K562 (cell line): ENCODE data around the gene LIAS. TPM values are rescaled to one million over a fixed set of nuclear protein-coding genes. Genes with fewer than 3 reads are reported as not detected.

Experiments
- CCAR2 ChIP-seq: fragments of 200-400 bp; formaldehyde crosslinking; IDR thresholded peaks from 2 replicates; pipeline ENCODE4 v1.6.1; 2017; ENCODE audit warnings: mild to moderate bottlenecking, low read depth, low read length
- CEBPG ChIP-seq, 3 experiments: fragments of 200-800 bp in 1 of 3; sonication (Bioruptor generic) in 1 of 3; sonication (generic) in 1 of 3; formaldehyde crosslinking in 1 of 3; IDR thresholded peaks in 2 of 3; conservative IDR thresholded peaks in 1 of 3; 2 replicates each; pipeline versions ENCODE4 v1.6.1 to v1.8.0; 2016 to 2022; ENCODE audit warnings: missing compliant biosample characterization in 2 of 3, missing genetic modification characterization in 2 of 3, mild to moderate bottlenecking in 1 of 3, missing genetic modification reagents in 1 of 3
- HLTF ChIP-seq: fragments of 450-650 bp; IDR thresholded peaks from 2 replicates; pipeline ENCODE4 v1.6.1; 2016
- LEF1 ChIP-seq: fragments of 450-650 bp; IDR thresholded peaks from 2 replicates; pipeline ENCODE4 v1.6.1; 2016; ENCODE audit warnings: mild to moderate bottlenecking
- SMAD4 ChIP-seq: fragments of 250-450 bp; sonication (Bioruptor Pico); conservative IDR thresholded peaks from 2 replicates; pipeline ENCODE4 v1.8.0; 2021; ENCODE audit warnings: inconsistent platforms, mild to moderate bottlenecking, moderate library complexity
- ZNF354B ChIP-seq: fragments of 250-450 bp; sonication (Bioruptor Pico); IDR thresholded peaks from 2 replicates; pipeline ENCODE4 v1.4.0; 2020
- polyA plus RNA-seq, 8 experiments: library from polyadenylated mRNA; depleted of rRNA in 4 of 8; stranded (reverse) in 5 of 8; unstranded in 3 of 8; fragments of >200 nt; fragmentation: Nextera tagmentation in 2 of 8; fragmentation: Illumina TruSeq in 1 of 8; extraction: Ambion mirVana in 2 of 8; extraction: Trizol in 1 of 8; gene quantifications; 2 replicates each; pipeline versions ENCODE4 v1.2.1 to v1.2.3, GENCODE V29; 2011 to 2014; ENCODE audit warnings: inconsistent platforms in 1 of 8, missing spikeins in 1 of 8
- total RNA-seq, 7 experiments: library from RNA; depleted of rRNA in 6 of 7; stranded (reverse); fragments of >200 nt in 6 of 7; fragmentation: Illumina TruSeq in 2 of 7; extraction: Trizol in 2 of 7; gene quantifications; 2 replicates each; pipeline versions ENCODE4 v1.2.1 to v1.2.3, GENCODE V29; 2011 to 2021; ENCODE audit warnings: low replicate concordance in 1 of 7
- TF ChIP-seq, protein P1 (sequence below): sonication (generic); formaldehyde crosslinking; IDR thresholded peaks from 2 replicates; pipeline ENCODE4 v1.8.1; 2023; ENCODE audit warnings: mild to moderate bottlenecking, missing genetic modification reagents, moderate library complexity
- TF ChIP-seq, protein P2 (sequence below), 2 experiments: fragments of 200-800 bp in 1 of 2; sonication (Bioruptor generic) in 1 of 2; sonication (generic) in 1 of 2; formaldehyde crosslinking in 1 of 2; IDR thresholded peaks in 1 of 2; conservative IDR thresholded peaks in 1 of 2; 2 replicates each; pipeline versions ENCODE4 v1.5.0 to v1.6.1; 2016 to 2020; ENCODE audit warnings: missing compliant biosample characterization in 1 of 2, missing genetic modification characterization in 1 of 2, missing genetic modification reagents in 1 of 2
- TF ChIP-seq, protein P3 (sequence below), 3 experiments: fragments of 200-800 bp in 1 of 3; sonication (Bioruptor generic) in 1 of 3; sonication (generic) in 1 of 3; formaldehyde crosslinking in 1 of 3; IDR thresholded peaks; 2 replicates each; pipeline versions ENCODE4 v1.6.1 to v1.8.0; 2016 to 2022; ENCODE audit warnings: mild to moderate bottlenecking in 2 of 3, missing compliant biosample characterization in 2 of 3, missing genetic modification characterization in 2 of 3, missing genetic modification reagents in 1 of 3
- TF ChIP-seq, protein P4 (sequence below): fragments of 250-450 bp; sonication (Bioruptor Pico); IDR thresholded peaks from 2 replicates; pipeline ENCODE4 v1.6.1; 2021; ENCODE audit warnings: mild to moderate bottlenecking
- TF ChIP-seq, protein P5 (sequence below), 2 experiments: fragments of 450-650 bp in 1 of 2; sonication (generic) in 1 of 2; formaldehyde crosslinking in 1 of 2; IDR thresholded peaks; 2 replicates each; pipeline versions ENCODE4 v1.7.1 to v1.9.0; 2016 to 2022; ENCODE audit warnings: inconsistent platforms in 1 of 2, mild to moderate bottlenecking in 1 of 2, missing genetic modification reagents in 1 of 2

LIAS gene
- total and polyA plus RNA-seq, 9 of the 15 experiments (the other 6 are each of a cell fraction or from before 2014, with no cell fraction given), result 21.9 to 57.1 (median 42.1) TPM

DNA sequence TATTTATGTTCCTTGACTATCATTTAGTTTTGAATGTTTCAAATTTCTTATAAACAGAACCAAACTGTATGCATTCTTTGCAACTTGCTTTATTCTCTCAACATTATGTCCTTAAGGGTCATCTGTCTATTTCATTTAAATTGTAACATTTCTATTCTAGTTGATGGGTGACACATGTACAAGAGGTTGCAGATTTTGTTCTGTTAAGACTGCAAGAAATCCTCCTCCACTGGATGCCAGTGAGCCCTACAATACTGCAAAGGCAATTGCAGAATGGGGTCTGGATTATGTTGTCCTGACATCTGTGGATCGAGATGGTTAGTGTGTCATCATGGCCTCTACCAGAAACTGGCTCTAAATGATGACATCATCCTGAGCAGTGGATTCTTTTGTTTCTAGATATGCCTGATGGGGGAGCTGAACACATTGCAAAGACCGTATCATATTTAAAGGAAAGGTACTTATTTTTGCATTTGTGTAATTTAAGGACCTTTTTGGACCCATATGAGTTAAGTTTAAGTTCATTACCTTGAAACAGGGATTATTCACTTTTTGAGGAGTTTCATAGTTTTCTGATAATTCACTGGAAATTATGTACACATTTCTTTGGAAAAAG, 6.1 kb downstream of the LIAS start (continued):
- TF ChIP-seq, protein P1, sequence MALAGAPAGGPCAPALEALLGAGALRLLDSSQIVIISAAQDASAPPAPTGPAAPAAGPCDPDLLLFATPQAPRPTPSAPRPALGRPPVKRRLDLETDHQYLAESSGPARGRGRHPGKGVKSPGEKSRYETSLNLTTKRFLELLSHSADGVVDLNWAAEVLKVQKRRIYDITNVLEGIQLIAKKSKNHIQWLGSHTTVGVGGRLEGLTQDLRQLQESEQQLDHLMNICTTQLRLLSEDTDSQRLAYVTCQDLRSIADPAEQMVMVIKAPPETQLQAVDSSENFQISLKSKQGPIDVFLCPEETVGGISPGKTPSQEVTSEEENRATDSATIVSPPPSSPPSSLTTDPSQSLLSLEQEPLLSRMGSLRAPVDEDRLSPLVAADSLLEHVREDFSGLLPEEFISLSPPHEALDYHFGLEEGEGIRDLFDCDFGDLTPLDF (CRISPR knock-in tag), result no peak
- TF ChIP-seq, protein P2, sequence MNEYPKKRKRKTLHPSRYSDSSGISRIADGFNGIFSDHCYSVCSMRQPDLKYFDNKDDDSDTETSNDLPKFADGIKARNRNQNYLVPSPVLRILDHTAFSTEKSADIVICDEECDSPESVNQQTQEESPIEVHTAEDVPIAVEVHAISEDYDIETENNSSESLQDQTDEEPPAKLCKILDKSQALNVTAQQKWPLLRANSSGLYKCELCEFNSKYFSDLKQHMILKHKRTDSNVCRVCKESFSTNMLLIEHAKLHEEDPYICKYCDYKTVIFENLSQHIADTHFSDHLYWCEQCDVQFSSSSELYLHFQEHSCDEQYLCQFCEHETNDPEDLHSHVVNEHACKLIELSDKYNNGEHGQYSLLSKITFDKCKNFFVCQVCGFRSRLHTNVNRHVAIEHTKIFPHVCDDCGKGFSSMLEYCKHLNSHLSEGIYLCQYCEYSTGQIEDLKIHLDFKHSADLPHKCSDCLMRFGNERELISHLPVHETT (CRISPR knock-in tag; conservative IDR thresholded peaks at IDR 0.05 in 1 of 2, IDR thresholded peaks at IDR 0.05 in 1 of 2), result peak in 1 of 2 experiments; percentile 40; a peak in 1 of 4 replicates
- no peak for TF ChIP-seq HLTF
- no peak for TF ChIP-seq ZNF354B (CRISPR knock-in tag)
- no peak for TF ChIP-seq CCAR2
- no peak for TF ChIP-seq SMAD4 (CRISPR knock-in tag)
- peak; percentile 72 for TF ChIP-seq CEBPG (CRISPR knock-in tag; IDR thresholded peaks at IDR 0.05)
- peak; percentile 51 to 85; a peak in 3 of 4 replicates for TF ChIP-seq CEBPG (tag; conservative IDR thresholded peaks at IDR 0.05 in 1 of 2, IDR thresholded peaks at IDR 0.05 in 1 of 2)
- no peak for TF ChIP-seq LEF1
- TF ChIP-seq, protein P3, sequence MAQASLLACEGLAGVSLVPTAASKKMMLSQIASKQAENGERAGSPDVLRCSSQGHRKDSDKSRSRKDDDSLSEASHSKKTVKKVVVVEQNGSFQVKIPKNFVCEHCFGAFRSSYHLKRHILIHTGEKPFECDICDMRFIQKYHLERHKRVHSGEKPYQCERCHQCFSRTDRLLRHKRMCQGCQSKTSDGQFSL (CRISPR knock-in tag; IDR thresholded peaks at IDR 0.05), result no peak
- TF ChIP-seq, protein P3 (tag; IDR thresholded peaks at IDR 0.05), result no peak
- TF ChIP-seq, protein P4, sequence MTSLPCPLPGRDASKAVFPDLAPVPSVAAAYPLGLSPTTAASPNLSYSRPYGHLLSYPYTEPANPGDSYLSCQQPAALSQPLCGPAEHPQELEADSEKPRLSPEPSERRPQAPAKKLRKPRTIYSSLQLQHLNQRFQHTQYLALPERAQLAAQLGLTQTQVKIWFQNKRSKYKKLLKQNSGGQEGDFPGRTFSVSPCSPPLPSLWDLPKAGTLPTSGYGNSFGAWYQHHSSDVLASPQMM (CRISPR knock-in tag), result no peak
- TF ChIP-seq, protein P5, sequence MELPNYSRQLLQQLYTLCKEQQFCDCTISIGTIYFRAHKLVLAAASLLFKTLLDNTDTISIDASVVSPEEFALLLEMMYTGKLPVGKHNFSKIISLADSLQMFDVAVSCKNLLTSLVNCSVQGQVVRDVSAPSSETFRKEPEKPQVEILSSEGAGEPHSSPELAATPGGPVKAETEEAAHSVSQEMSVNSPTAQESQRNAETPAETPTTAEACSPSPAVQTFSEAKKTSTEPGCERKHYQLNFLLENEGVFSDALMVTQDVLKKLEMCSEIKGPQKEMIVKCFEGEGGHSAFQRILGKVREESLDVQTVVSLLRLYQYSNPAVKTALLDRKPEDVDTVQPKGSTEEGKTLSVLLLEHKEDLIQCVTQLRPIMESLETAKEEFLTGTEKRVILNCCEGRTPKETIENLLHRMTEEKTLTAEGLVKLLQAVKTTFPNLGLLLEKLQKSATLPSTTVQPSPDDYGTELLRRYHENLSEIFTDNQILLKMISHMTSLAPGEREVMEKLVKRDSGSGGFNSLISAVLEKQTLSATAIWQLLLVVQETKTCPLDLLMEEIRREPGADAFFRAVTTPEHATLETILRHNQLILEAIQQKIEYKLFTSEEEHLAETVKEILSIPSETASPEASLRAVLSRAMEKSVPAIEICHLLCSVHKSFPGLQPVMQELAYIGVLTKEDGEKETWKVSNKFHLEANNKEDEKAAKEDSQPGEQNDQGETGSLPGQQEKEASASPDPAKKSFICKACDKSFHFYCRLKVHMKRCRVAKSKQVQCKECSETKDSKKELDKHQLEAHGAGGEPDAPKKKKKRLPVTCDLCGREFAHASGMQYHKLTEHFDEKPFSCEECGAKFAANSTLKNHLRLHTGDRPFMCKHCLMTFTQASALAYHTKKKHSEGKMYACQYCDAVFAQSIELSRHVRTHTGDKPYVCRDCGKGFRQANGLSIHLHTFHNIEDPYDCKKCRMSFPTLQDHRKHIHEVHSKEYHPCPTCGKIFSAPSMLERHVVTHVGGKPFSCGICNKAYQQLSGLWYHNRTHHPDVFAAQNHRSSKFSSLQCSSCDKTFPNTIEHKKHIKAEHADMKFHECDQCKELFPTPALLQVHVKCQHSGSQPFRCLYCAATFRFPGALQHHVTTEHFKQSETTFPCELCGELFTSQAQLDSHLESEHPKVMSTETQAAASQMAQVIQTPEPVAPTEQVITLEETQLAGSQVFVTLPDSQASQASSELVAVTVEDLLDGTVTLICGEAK (IDR thresholded peaks at IDR 0.05), result no peak
- TF ChIP-seq, protein P5 (CRISPR knock-in tag; IDR thresholded peaks at IDR 0.05), result no peak
